Measurements from ENCODE around the gene FBF1.
"Not testable (repeated sequence)": the region's sequence is repeated elsewhere in the genome, so short reads cannot be mapped to it uniquely, and the experiment has no call there.

DNA sequence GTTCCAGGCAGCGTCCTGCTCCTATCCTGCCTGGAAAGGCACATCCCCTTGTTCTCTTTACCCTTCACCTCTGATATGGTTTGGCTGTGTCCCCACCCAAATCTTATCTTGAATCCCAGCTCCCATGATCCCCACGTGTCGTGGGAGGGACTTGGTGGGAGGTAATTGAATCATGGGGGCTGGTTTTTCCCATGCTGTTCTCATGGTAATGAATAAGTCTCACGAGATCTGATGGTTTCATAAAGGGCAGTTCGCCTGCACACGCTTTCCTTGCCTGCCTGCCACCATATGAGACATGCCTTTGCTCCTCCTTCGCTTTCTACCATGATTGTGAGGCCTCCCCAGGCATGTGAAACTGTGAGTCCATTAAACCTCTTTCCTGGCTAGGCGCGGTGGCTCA is 55.0 kb downstream of the FBF1 start:
- TF ChIP-seq POLR2AphosphoS5, POLR2A, EP300 (IDR thresholded peaks at IDR 0.05): not testable (repeated sequence)
- TF ChIP-seq, protein P1, sequence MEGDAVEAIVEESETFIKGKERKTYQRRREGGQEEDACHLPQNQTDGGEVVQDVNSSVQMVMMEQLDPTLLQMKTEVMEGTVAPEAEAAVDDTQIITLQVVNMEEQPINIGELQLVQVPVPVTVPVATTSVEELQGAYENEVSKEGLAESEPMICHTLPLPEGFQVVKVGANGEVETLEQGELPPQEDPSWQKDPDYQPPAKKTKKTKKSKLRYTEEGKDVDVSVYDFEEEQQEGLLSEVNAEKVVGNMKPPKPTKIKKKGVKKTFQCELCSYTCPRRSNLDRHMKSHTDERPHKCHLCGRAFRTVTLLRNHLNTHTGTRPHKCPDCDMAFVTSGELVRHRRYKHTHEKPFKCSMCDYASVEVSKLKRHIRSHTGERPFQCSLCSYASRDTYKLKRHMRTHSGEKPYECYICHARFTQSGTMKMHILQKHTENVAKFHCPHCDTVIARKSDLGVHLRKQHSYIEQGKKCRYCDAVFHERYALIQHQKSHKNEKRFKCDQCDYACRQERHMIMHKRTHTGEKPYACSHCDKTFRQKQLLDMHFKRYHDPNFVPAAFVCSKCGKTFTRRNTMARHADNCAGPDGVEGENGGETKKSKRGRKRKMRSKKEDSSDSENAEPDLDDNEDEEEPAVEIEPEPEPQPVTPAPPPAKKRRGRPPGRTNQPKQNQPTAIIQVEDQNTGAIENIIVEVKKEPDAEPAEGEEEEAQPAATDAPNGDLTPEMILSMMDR (IDR thresholded peaks at IDR 0.05), result not testable (repeated sequence)

Data from suprapubic skin (tissue), 4 donors.